Neural progenitor cell (in vitro differentiated cells): ENCODE measurements around the gene SREBF1. TPM values are rescaled to one million over a fixed set of nuclear protein-coding genes. Genes with fewer than 3 reads are reported as not detected.
A peak's percentile ranks its signal among the peaks of the same experiment; 100 is the strongest.

Experiments
- DNase-seq: peaks from one replicate; pipeline ENCODE4 v3.0.0-alpha.2; 2016; ENCODE audit warnings: low spot score
- H2AFZ ChIP-seq: fragments of 200-600 bp; sonication (generic); replicated peaks from 2 replicates; pipeline ENCODE4 v1.6.1; 2016; ENCODE audit warnings: antibody characterized with exemption
- H3F3A ChIP-seq: fragments of 200-600 bp; sonication (generic); 2 replicates; pipeline ENCODE4 v1.6.1; 2016; ENCODE audit warnings: antibody characterized with exemption, low read depth
- H3K27ac ChIP-seq: fragments of 200-600 bp; sonication (generic); 2 replicates; pipeline ENCODE4 v1.5.1; 2016; ENCODE audit warnings: mild to moderate bottlenecking
- H3K27me3 ChIP-seq: fragments of 200-600 bp; sonication (generic); 2 replicates; pipeline ENCODE4 v1.6.1; 2016; ENCODE audit warnings: mild to moderate bottlenecking, moderate library complexity
- H3K36me3 ChIP-seq: fragments of 200-600 bp; sonication (generic); 2 replicates; pipeline ENCODE4 v1.5.1; 2016
- H3K4me1 ChIP-seq: fragments of 200-600 bp; sonication (generic); 2 replicates; pipeline ENCODE4 v1.6.1; 2016; ENCODE audit warnings: mixed run types
- H3K4me2 ChIP-seq: fragments of 200-600 bp; sonication (generic); 2 replicates; pipeline ENCODE4 v1.6.1; 2016
- H3K4me3 ChIP-seq: fragments of 200-600 bp; sonication (generic); 2 replicates; pipeline ENCODE4 v1.5.1; 2016
- H3K79me2 ChIP-seq: fragments of 200-600 bp; sonication (generic); 2 replicates; pipeline ENCODE4 v1.6.1; 2016; ENCODE audit warnings: low read depth
- H3K9ac ChIP-seq: fragments of 200-600 bp; sonication (generic); 2 replicates; pipeline ENCODE4 v1.6.1; 2016
- H3K9me3 ChIP-seq: fragments of 200-600 bp; sonication (generic); 2 replicates; pipeline ENCODE4 v1.5.1; 2016; ENCODE audit warnings: low read depth
- H4K20me1 ChIP-seq: fragments of 200-600 bp; sonication (generic); 2 replicates; pipeline ENCODE4 v1.6.1; 2016; ENCODE audit warnings: low read depth
- H3K27ac Mint-ChIP-seq: 3 replicates; pipeline ENCODE4 v1.8.0; 2021; ENCODE audit warnings: mixed read lengths
- H3K27me3 Mint-ChIP-seq: 2 replicates; pipeline ENCODE4 v1.8.0; 2022; ENCODE audit warnings: low read depth, mild to moderate bottlenecking, inconsistent platforms, moderate library complexity, mixed read lengths; ENCODE audit not compliant: insufficient read depth
- H3K36me3 Mint-ChIP-seq: 3 replicates; pipeline ENCODE4 v1.8.0; 2021; ENCODE audit warnings: mixed read lengths
- H3K4me1 Mint-ChIP-seq: 3 replicates; pipeline ENCODE4 v1.8.0; 2021; ENCODE audit warnings: mixed read lengths
- H3K4me3 Mint-ChIP-seq: 3 replicates; pipeline ENCODE4 v1.8.0; 2021; ENCODE audit warnings: mild to moderate bottlenecking, moderate library complexity, mixed read lengths
- H3K9me3 Mint-ChIP-seq: 3 replicates; pipeline ENCODE4 v1.8.0; 2020; ENCODE audit warnings: mixed read lengths
- CTCF ChIP-seq: fragments of 200-600 bp; sonication (generic); IDR thresholded peaks from 2 replicates; pipeline ENCODE4 v1.5.1; 2017; ENCODE audit warnings: antibody characterized with exemption, mild to moderate bottlenecking
- EZH2 ChIP-seq: fragments of 200-600 bp; sonication (generic); IDR thresholded peaks from 2 replicates; pipeline ENCODE4 v1.6.1; 2017; ENCODE audit warnings: antibody characterized with exemption, mild to moderate bottlenecking, moderate library complexity
- EZH2phosphoT487 ChIP-seq: fragments of 200-600 bp; sonication (generic); IDR thresholded peaks from 2 replicates; pipeline ENCODE4 v1.6.1; 2017; ENCODE audit warnings: antibody characterized with exemption
- total RNA-seq: library from RNA; depleted of rRNA; stranded (reverse); fragments of >200 nt; gene quantifications from 2 replicates; pipeline ENCODE4 v1.2.3, GENCODE V29; 2015; ENCODE audit warnings: low replicate concordance

The SREBF1 gene
- total RNA-seq, 1 donor from 2014 or later = 12.7 TPM

DNA sequence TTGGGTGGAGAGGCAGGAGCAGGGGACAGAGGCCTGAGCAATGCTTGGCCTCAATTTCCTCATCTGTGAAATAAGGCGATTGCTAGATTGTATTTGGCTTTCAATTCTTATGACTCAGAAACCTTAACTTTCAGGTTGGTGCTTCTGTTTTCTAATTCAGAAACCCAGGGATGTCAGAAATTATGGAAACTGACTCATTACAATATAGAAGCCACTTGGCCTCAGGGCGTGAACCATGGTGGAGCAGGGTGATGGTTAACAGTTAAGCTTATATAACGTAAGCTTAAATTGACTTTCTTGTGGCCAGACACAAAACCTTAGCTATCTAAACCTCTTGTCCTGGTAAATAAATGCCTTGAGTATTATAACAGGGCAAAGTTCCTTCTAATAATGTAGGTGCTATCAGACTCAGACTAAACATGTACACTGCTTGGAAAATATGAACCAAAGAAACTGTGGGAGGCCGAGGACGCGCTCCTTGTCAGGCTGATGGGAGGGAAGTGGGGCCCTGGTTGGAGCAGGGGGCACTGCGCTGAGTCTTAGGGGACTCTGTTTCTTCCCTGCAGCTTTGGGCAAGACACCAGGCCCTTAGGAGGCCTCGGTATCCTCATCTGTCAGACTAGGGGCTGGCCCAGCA is 17.1 kb upstream of the SREBF1 start:
- Mint-ChIP-seq H3K27me3 (peaks cover 9% of the 10 kb centered on the region), H3K27ac (no peak overlapping the region), H3K9me3 (no peaks in the 10 kb centered on the region), H3K4me3 (no peak overlapping the region), H3K4me1 (peaks cover 75% of the 10 kb centered on the region), H3K36me3 (no peaks in the 10 kb centered on the region)
- Histone ChIP-seq H3K79me2 (no peaks in the 10 kb centered on the region), H3K27me3 (no peaks in the 10 kb centered on the region), H4K20me1 (no peaks in the 10 kb centered on the region), H2AFZ (no peak overlapping the region), H3K36me3 (no peaks in the 10 kb centered on the region), H3K4me2 (no peak overlapping the region), H3K9me3 (no peaks in the 10 kb centered on the region), H3K27ac (no peak overlapping the region), H3K9ac (no peak overlapping the region), H3F3A (peaks cover 18% of the 10 kb centered on the region), H3K4me1 (peaks cover 56% of the 10 kb centered on the region), H3K4me3 (no peak overlapping the region)
- no peak for DNase-seq
- no peak for TF ChIP-seq CTCF
- no peak for TF ChIP-seq EZH2phosphoT487
- TF ChIP-seq EZH2 = no peak

DNA sequence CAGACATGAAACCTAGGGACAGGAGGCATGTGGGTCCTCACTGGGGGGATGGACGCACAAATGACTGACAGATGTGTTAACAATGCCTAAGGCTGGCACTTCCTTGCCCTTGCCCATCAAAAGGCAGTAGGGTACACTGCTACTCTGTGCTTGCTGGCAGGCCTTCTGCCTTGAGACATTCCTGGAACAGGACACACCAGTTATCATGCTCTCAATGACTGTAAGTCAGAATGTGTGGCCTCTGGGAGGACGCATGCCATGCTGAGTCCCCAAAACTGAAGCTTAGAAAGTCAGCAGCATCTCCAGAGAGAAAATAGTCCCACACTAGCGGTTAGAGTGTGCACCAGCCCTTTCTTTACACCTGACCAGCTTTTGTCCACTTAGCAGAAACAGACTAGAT is 16.1 kb upstream of the SREBF1 start:
- Histone ChIP-seq H2AFZ (no peak overlapping the region), H3K9me3 (no peaks in the 10 kb centered on the region), H3K4me1 (peaks cover 64% of the 10 kb centered on the region), H4K20me1 (no peaks in the 10 kb centered on the region), H3K9ac (no peak overlapping the region), H3K4me3 (no peak overlapping the region), H3K79me2 (no peaks in the 10 kb centered on the region), H3K36me3 (no peaks in the 10 kb centered on the region), H3K4me2 (no peak overlapping the region), H3F3A (peaks cover 18% of the 10 kb centered on the region), H3K27ac (no peak overlapping the region), H3K27me3 (no peaks in the 10 kb centered on the region)
- no peak for TF ChIP-seq CTCF
- no peak for TF ChIP-seq EZH2
- no peak for TF ChIP-seq EZH2phosphoT487
- H3K4me3 Mint-ChIP-seq = no peak overlapping the region
- peaks cover 81% of the 10 kb centered on the region for H3K4me1 Mint-ChIP-seq
- peaks cover 8% of the 10 kb centered on the region for H3K27me3 Mint-ChIP-seq
- DNase-seq = no peak
- no peak overlapping the region for H3K27ac Mint-ChIP-seq
- no peaks in the 10 kb centered on the region for H3K9me3 Mint-ChIP-seq
- no peaks in the 10 kb centered on the region for H3K36me3 Mint-ChIP-seq

GRCh38 chr17:17851103-17852002 is 14.6 kb upstream of the SREBF1 start:
- no peak overlapping the region for H3K4me3 ChIP-seq
- H3K4me1 ChIP-seq = peaks cover 72% of the 10 kb centered on the region
- H3K36me3 Mint-ChIP-seq = no peaks in the 10 kb centered on the region
- no peaks in the 10 kb centered on the region for H3K36me3 ChIP-seq
- H3K4me2 ChIP-seq = no peak overlapping the region
- no peaks in the 10 kb centered on the region for H4K20me1 ChIP-seq
- no peak for DNase-seq
- peaks cover 79% of the 10 kb centered on the region for H3K4me1 Mint-ChIP-seq
- TF ChIP-seq CTCF = no peak
- no peak for TF ChIP-seq EZH2phosphoT487
- H3K27ac Mint-ChIP-seq = peak overlapping the region; percentile 88
- peaks cover 7% of the 10 kb centered on the region for H3K27me3 Mint-ChIP-seq
- no peaks in the 10 kb centered on the region for H3K79me2 ChIP-seq
- no peaks in the 10 kb centered on the region for H3K27me3 ChIP-seq
- no peaks in the 10 kb centered on the region for H3K9me3 ChIP-seq
- no peak overlapping the region for H2AFZ ChIP-seq
- no peak overlapping the region for H3K4me3 Mint-ChIP-seq
- H3F3A ChIP-seq = peaks cover 14% of the 10 kb centered on the region
- no peak overlapping the region for H3K9ac ChIP-seq
- no peaks in the 10 kb centered on the region for H3K9me3 Mint-ChIP-seq
- H3K27ac ChIP-seq = no peak overlapping the region
